ENCODE results near the gene ABCA12.

DNA sequence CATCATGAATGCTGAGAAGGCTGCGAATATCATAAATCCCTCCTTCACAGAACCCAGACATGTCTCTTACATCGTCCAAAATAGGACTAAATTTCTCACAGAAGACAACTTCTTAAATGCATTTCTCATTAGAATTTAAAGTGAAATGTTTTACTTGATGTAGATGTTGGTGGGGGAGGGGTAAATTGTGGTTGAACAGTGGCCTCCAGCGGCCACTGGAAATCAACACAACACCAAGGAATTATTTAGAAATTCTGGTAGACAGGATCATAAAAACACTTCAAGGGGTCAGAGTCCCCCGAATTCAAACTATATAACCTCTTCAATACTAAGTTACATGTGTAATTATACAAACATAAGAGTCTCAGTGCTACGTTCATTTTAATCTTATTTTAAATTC lies 135.9 kb downstream of the ABCA12 start:
- TF ChIP-seq, protein P1, sequence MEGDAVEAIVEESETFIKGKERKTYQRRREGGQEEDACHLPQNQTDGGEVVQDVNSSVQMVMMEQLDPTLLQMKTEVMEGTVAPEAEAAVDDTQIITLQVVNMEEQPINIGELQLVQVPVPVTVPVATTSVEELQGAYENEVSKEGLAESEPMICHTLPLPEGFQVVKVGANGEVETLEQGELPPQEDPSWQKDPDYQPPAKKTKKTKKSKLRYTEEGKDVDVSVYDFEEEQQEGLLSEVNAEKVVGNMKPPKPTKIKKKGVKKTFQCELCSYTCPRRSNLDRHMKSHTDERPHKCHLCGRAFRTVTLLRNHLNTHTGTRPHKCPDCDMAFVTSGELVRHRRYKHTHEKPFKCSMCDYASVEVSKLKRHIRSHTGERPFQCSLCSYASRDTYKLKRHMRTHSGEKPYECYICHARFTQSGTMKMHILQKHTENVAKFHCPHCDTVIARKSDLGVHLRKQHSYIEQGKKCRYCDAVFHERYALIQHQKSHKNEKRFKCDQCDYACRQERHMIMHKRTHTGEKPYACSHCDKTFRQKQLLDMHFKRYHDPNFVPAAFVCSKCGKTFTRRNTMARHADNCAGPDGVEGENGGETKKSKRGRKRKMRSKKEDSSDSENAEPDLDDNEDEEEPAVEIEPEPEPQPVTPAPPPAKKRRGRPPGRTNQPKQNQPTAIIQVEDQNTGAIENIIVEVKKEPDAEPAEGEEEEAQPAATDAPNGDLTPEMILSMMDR (conservative IDR thresholded peaks at IDR 0.05): peak; percentile 77
- TF ChIP-seq ZFX (IDR thresholded peaks at IDR 0.05): no peak

Measured in C4-2B (cell line).